Measurements from ENCODE around the gene SPPL2A. TPM values are rescaled to one million over a fixed set of nuclear protein-coding genes. Genes with fewer than 3 reads are reported as not detected.

The SPPL2A gene
- total RNA-seq, 1 experiment from 2014 or later: 38.6 TPM

- Mint-ChIP-seq H3K9me3 (no peaks in the 10 kb centered on the region), H3K4me1 (no peaks in the 10 kb centered on the region), H3K36me3 (no peaks in the 10 kb centered on the region), H3K27ac (no peak overlapping the region), H3K27me3 (ENCODE audit: low read depth) (no peaks in the 10 kb centered on the region), H3K4me3 (no peak overlapping the region)
- TF ChIP-seq, protein P1, sequence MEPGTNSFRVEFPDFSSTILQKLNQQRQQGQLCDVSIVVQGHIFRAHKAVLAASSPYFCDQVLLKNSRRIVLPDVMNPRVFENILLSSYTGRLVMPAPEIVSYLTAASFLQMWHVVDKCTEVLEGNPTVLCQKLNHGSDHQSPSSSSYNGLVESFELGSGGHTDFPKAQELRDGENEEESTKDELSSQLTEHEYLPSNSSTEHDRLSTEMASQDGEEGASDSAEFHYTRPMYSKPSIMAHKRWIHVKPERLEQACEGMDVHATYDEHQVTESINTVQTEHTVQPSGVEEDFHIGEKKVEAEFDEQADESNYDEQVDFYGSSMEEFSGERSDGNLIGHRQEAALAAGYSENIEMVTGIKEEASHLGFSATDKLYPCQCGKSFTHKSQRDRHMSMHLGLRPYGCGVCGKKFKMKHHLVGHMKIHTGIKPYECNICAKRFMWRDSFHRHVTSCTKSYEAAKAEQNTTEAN (CRISPR knock-in tag; IDR thresholded peaks at IDR 0.05): no peak
- no peak for TF ChIP-seq ZNF281 (CRISPR knock-in tag; IDR thresholded peaks at IDR 0.05)
- TF ChIP-seq EMX1 (CRISPR knock-in tag; IDR thresholded peaks at IDR 0.05): no peak
- TF ChIP-seq, protein P2, sequence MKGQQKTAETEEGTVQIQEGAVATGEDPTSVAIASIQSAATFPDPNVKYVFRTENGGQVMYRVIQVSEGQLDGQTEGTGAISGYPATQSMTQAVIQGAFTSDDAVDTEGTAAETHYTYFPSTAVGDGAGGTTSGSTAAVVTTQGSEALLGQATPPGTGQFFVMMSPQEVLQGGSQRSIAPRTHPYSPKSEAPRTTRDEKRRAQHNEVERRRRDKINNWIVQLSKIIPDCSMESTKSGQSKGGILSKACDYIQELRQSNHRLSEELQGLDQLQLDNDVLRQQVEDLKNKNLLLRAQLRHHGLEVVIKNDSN (CRISPR knock-in tag; IDR thresholded peaks at IDR 0.05): no peak
- no peak for TF ChIP-seq SMAD3 (CRISPR knock-in tag; IDR thresholded peaks at IDR 0.05; ENCODE audit: borderline replicate concordance)
- TF ChIP-seq, protein P3, sequence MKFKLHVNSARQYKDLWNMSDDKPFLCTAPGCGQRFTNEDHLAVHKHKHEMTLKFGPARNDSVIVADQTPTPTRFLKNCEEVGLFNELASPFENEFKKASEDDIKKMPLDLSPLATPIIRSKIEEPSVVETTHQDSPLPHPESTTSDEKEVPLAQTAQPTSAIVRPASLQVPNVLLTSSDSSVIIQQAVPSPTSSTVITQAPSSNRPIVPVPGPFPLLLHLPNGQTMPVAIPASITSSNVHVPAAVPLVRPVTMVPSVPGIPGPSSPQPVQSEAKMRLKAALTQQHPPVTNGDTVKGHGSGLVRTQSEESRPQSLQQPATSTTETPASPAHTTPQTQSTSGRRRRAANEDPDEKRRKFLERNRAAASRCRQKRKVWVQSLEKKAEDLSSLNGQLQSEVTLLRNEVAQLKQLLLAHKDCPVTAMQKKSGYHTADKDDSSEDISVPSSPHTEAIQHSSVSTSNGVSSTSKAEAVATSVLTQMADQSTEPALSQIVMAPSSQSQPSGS (CRISPR knock-in tag; IDR thresholded peaks at IDR 0.05; ENCODE audit: borderline replicate concordance, low read depth): no peak
- TF ChIP-seq OVOL2 (CRISPR knock-in tag; IDR thresholded peaks at IDR 0.05; ENCODE audit: borderline replicate concordance): no peak
- TF ChIP-seq GABPB1 (CRISPR knock-in tag; IDR thresholded peaks at IDR 0.05): no peak
- no peak for TF ChIP-seq MLX (CRISPR knock-in tag; IDR thresholded peaks at IDR 0.05)
- no peak for TF ChIP-seq CREM (CRISPR knock-in tag; IDR thresholded peaks at IDR 0.05)
- no peak for TF ChIP-seq ATF1 (CRISPR knock-in tag; IDR thresholded peaks at IDR 0.05)
- TF ChIP-seq TCF7 (CRISPR knock-in tag; IDR thresholded peaks at IDR 0.05; ENCODE audit: low read depth): no peak
- CTCF ChIA-PET: no interaction called here
- ATAC-seq: no peak
- POLR2A ChIA-PET: no interaction called here
- DNase-seq (ENCODE audit: low spot score): no peak
Observed at GRCh38 chr15:50783411-50783810, 17.9 kb upstream of the SPPL2A start.

DNA sequence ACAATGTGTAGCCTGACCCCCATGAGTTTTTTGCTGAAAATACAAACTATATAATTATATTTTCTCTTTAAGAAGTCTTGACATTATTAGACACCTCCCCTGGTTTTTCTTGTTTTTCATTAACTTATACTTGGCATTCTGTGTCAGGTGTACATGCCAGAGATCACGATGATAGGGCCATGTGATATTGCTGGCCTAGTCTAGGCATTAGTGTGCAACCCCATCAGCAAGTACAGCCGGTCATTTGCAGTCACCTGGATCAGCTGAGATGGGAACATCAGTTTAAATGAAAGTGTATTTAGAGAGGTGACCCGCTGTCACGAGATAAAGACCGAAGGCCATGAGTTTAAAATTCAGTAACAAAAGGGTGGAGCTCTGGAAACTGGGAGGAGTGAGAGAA lies 12.6 kb upstream of the SPPL2A start:
- no peaks in the 10 kb centered on the region for H3K9me3 Mint-ChIP-seq
- TF ChIP-seq KAT7 (CRISPR knock-in tag; IDR thresholded peaks at IDR 0.05; ENCODE audit: borderline replicate concordance) (no peak), JUN (CRISPR knock-in tag; IDR thresholded peaks at IDR 0.05) (no peak), FOXK1 (CRISPR knock-in tag; IDR thresholded peaks at IDR 0.05) (no peak), SMAD4 (CRISPR knock-in tag; IDR thresholded peaks at IDR 0.05) (no peak), AR (CRISPR knock-in tag; IDR thresholded peaks at IDR 0.05) (no peak), NR1H2 (CRISPR knock-in tag; IDR thresholded peaks at IDR 0.05) (no peak), SP1 (CRISPR knock-in tag; conservative IDR thresholded peaks at IDR 0.05) (no peak), ZNF423 (CRISPR knock-in tag; IDR thresholded peaks at IDR 0.05) (no peak), ZNF121 (CRISPR knock-in tag; IDR thresholded peaks at IDR 0.05) (no peak), ZNF219 (CRISPR knock-in tag; IDR thresholded peaks at IDR 0.05; ENCODE audit: borderline replicate concordance) (no peak), GRHL2 (CRISPR knock-in tag; IDR thresholded peaks at IDR 0.05; ENCODE audit: insufficient replicate concordance, severe bottlenecking) (no peak)
- TF ChIP-seq, protein P4, sequence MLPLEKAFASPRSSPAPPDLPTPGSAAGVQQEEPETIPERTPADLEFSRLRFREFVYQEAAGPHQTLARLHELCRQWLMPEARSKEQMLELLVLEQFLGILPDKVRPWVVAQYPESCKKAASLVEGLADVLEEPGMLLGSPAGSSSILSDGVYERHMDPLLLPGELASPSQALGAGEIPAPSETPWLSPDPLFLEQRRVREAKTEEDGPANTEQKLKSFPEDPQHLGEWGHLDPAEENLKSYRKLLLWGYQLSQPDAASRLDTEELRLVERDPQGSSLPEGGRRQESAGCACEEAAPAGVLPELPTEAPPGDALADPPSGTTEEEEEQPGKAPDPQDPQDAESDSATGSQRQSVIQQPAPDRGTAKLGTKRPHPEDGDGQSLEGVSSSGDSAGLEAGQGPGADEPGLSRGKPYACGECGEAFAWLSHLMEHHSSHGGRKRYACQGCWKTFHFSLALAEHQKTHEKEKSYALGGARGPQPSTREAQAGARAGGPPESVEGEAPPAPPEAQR (CRISPR knock-in tag; IDR thresholded peaks at IDR 0.05): no peak

More for the DNA sequence above, 12.6 kb upstream of the SPPL2A start:
- ChIA-PET CTCF (no interaction called here), POLR2A (no interaction called here)
- Mint-ChIP-seq H3K27me3 (ENCODE audit: low read depth) (no peaks in the 10 kb centered on the region), H3K4me1 (no peaks in the 10 kb centered on the region), H3K4me3 (no peak overlapping the region), H3K36me3 (no peaks in the 10 kb centered on the region), H3K27ac (no peak overlapping the region)
- DNase-seq (ENCODE audit: low spot score): no peak
- no peak for ATAC-seq

Measured in WTC11 (cell line).